GM21515 (cell line): ENCODE data around the gene NCOA7.
"Not testable (repeated sequence)": the region's sequence is repeated elsewhere in the genome, so short reads cannot be mapped to it uniquely, and the experiment has no call there.

ENCODE experiments used
- ATAC-seq: cut with Tn5 transposase; IDR thresholded peaks from one replicate; pipeline ENCODE4 v1.9.1; 2021; ENCODE audit not compliant: unreplicated experiment

NCOA7 gene

GRCh38 chr6:125791820-125792165 is 1.0 kb downstream of the NCOA7 start:
- ATAC-seq: no peak

GRCh38 chr6:125792172-125792571 is 1.4 kb downstream of the NCOA7 start:
- ATAC-seq: no peak

- ATAC-seq: no peak
Observed at GRCh38 chr6:125792680-125793079, 1.9 kb downstream of the NCOA7 start.

- ATAC-seq: no peak
Observed at GRCh38 chr6:125793280-125793679, 2.5 kb downstream of the NCOA7 start.

- no peak for ATAC-seq
Observed at GRCh38 chr6:125793863-125794262, 3.1 kb downstream of the NCOA7 start.

- no peak for ATAC-seq
Observed at GRCh38 chr6:125794342-125795137, 3.8 kb downstream of the NCOA7 start.

- no peak for ATAC-seq
Observed at GRCh38 chr6:125795301-125795700, 4.5 kb downstream of the NCOA7 start.

- ATAC-seq: no peak
Observed at GRCh38 chr6:125797120-125797885, 6.5 kb downstream of the NCOA7 start.

- ATAC-seq: no peak
Observed at GRCh38 chr6:125797886-125798444, 7.2 kb downstream of the NCOA7 start.

GRCh38 chr6:125798734-125799508 is 8.2 kb downstream of the NCOA7 start:
- ATAC-seq: peak; percentile 90

- ATAC-seq: no peak
Observed at GRCh38 chr6:125802383-125802782, 11.6 kb downstream of the NCOA7 start.

- no peak for ATAC-seq
Observed at GRCh38 chr6:125802943-125803377, 12.2 kb downstream of the NCOA7 start.

GRCh38 chr6:125804264-125804663 is 13.5 kb downstream of the NCOA7 start:
- peak; percentile 53 for ATAC-seq

- ATAC-seq: not testable (repeated sequence)
Observed at GRCh38 chr6:125804866-125805425, 14.2 kb downstream of the NCOA7 start.

GRCh38 chr6:125806813-125807212 is 16.1 kb downstream of the NCOA7 start:
- ATAC-seq: no peak

GRCh38 chr6:125807293-125807692 is 16.5 kb downstream of the NCOA7 start:
- peak; percentile 30 for ATAC-seq

- ATAC-seq: no peak
Observed at GRCh38 chr6:125808060-125808459, 17.3 kb downstream of the NCOA7 start.

- ATAC-seq: no peak
Observed at GRCh38 chr6:125808591-125808990, 17.8 kb downstream of the NCOA7 start.

- ATAC-seq: no peak
Observed at GRCh38 chr6:125809570-125810170, 18.9 kb downstream of the NCOA7 start.

GRCh38 chr6:125810445-125810844 is 19.7 kb downstream of the NCOA7 start:
- ATAC-seq: no peak
